GM12878 (cell line): ENCODE results near the gene CHST14. TPM values are rescaled to one million over a fixed set of nuclear protein-coding genes. Genes with fewer than 3 reads are reported as not detected.
"Not testable (repeated sequence)": the region's sequence is repeated elsewhere in the genome, so short reads cannot be mapped to it uniquely, and the experiment has no call there.

Experiments
- ATAC-seq: fragments of 200-7000 bp; cut with Tn5 transposase; 3 replicates; pipeline ENCODE4 v1.9.1; 2020; ENCODE audit warnings: mild to moderate bottlenecking, moderate library complexity
- BruUV-seq: library from RNA; stranded (reverse); fragments of 400-500 nt; replicated peaks from 2 replicates; lab custom pipeline; 2021; lab: Mats Ljungman, UMichigan
- CTCF ChIA-PET: fragments of 300-600 bp; sonication (Branson Sonifier 250); formaldehyde crosslinking; extraction: SDS; loops from one replicate; lab custom pipeline; 2021; ENCODE audit warnings: inconsistent platforms; lab: Yijun Ruan, JAX
- POLR2A ChIA-PET: fragments of 350-600 bp; formaldehyde crosslinking; extraction: SDS; loops from one replicate; lab custom pipeline; 2021; ENCODE audit warnings: inconsistent platforms; lab: Charles Lee
- RAD21 ChIA-PET: fragments of 300-600 bp; sonication (Branson Sonifier 250); formaldehyde crosslinking; loops from one replicate; lab custom pipeline; 2023; ENCODE audit warnings: antibody characterized with exemption; ENCODE audit not compliant: unreplicated experiment; lab: Charles Lee
- SMC1A ChIA-PET: fragments of 300-600 bp; sonication (Branson Sonifier 250); formaldehyde crosslinking; loops from one replicate; lab custom pipeline; 2023; ENCODE audit not compliant: unreplicated experiment, uncharacterized antibody; lab: Charles Lee
- DNase-seq: peaks from one replicate; pipeline ENCODE4 v3.0.0-alpha.2; 2011; ENCODE audit warnings: low read depth, low spot score
- FAIRE-seq: peaks from 3 replicates; lab custom pipeline; 2011; peaks lifted over from hg19 to GRCh38; lab: Jason Lieb, UNC
- H2AFZ ChIP-seq: 2 replicates; pipeline ENCODE4 v1.6.0; 2011; ENCODE audit warnings: low read depth, low read length, control low read depth; ENCODE audit not compliant: control insufficient read depth
- H3K27ac ChIP-seq: 2 replicates; pipeline ENCODE4 v1.5.1; 2011; ENCODE audit warnings: control low read depth; ENCODE audit not compliant: control insufficient read depth, insufficient read depth
- H3K27me3 ChIP-seq, 2 experiments: replicated peaks in 1 of 2; 2 replicates each; pipeline versions ENCODE4 v1.6.0 to v1.6.1; 2011; ENCODE audit warnings: low read length in 1 of 2; ENCODE audit not compliant: control insufficient read depth in 2 of 2, insufficient read depth in 2 of 2
- H3K36me3 ChIP-seq, 2 experiments: 2 replicates each; pipeline ENCODE4 v1.5.1; 2011; ENCODE audit warnings: low read length in 1 of 2; ENCODE audit not compliant: control insufficient read depth in 2 of 2, insufficient read depth in 2 of 2
- H3K4me1 ChIP-seq: 2 replicates; pipeline ENCODE4 v1.6.1; 2011; ENCODE audit warnings: mild to moderate bottlenecking, low read length, moderate library complexity, mixed read lengths; ENCODE audit not compliant: control insufficient read depth, insufficient read depth
- H3K4me2 ChIP-seq: 2 replicates; pipeline ENCODE4 v1.6.0; 2011; ENCODE audit warnings: control low read depth; ENCODE audit not compliant: control insufficient read depth, insufficient read depth
- H3K4me3 ChIP-seq: fragments of 200-600 bp; sonication (generic); 2 replicates; pipeline ENCODE4 v1.5.1; 2016
- H3K79me2 ChIP-seq: 2 replicates; pipeline ENCODE4 v1.6.0; 2011; ENCODE audit warnings: low read length; ENCODE audit not compliant: control insufficient read depth, insufficient read depth
- H3K9ac ChIP-seq: 2 replicates; pipeline ENCODE4 v1.8.0; 2011; ENCODE audit warnings: low read length, control low read depth, mixed read lengths; ENCODE audit not compliant: control insufficient read depth, insufficient read depth
- H3K9me3 ChIP-seq: replicated peaks from 3 replicates; pipeline ENCODE4 v1.5.1; 2011; ENCODE audit warnings: mild to moderate bottlenecking, low read length; ENCODE audit not compliant: control insufficient read depth, insufficient read depth
- H4K20me1 ChIP-seq: 2 replicates; pipeline ENCODE4 v1.6.0; 2011; ENCODE audit not compliant: control insufficient read depth, insufficient read depth
- PAX5 ChIP-seq: IDR thresholded peaks from 2 replicates; pipeline ENCODE4 v1.6.1; 2011; ENCODE audit warnings: low read depth, low read length, borderline replicate concordance
- RUNX3 ChIP-seq: IDR thresholded peaks from 2 replicates; pipeline ENCODE4 v1.6.1; 2012; ENCODE audit warnings: low read length, inconsistent platforms
- SMC3 ChIP-seq: IDR thresholded peaks from 2 replicates; pipeline ENCODE4 v1.6.1; 2011; ENCODE audit warnings: low read length, improper control_type of control experiment, borderline replicate concordance
- WGBS: methylation state at CpG from one replicate; pipeline ENCODE4 v1.1.6; 2016; ENCODE audit warnings: low lambda C conversion rate; ENCODE audit not compliant: insufficient replicate concordance, insufficient coverage; ENCODE audit errors: missing lambda C conversion rate; 5-methylcytosine and 5-hydroxymethylcytosine counted together
- in situ Hi-C: fragments of 300-500 bp; cut with MboI; formaldehyde crosslinking; loops from 9 replicates; pipeline ENCODE4 v1.14.3; 2018; ENCODE audit warnings: mixed read lengths
- intact Hi-C: fragments of 100-400 bp; cut with micrococcal nuclease; formaldehyde crosslinking; loops from one replicate; pipeline ENCODE4 v1.14.2; 2022; ENCODE audit not compliant: unreplicated experiment
- polyA plus RNA-seq, 11 experiments: library from polyadenylated mRNA; depleted of rRNA in 4 of 11; unstranded in 6 of 11; stranded (reverse) in 5 of 11; fragments of >200 nt; fragmentation: Nextera tagmentation in 4 of 11; fragmentation: Illumina TruSeq in 1 of 11; extraction: Ambion mirVana in 4 of 11; extraction: Trizol in 1 of 11; gene quantifications; 1 replicate in 1 of 11; 2 replicates in 10 of 11; pipeline versions ENCODE4 v1.2.1 to v1.2.3, GENCODE V29; 2011 to 2016; ENCODE audit warnings: inconsistent platforms in 2 of 11, missing spikeins in 2 of 11, low read depth in 1 of 11
- total RNA-seq, 4 experiments: library from RNA; depleted of rRNA in 3 of 4; stranded (reverse); fragments of >200 nt in 3 of 4; fragmentation: Illumina TruSeq in 1 of 4; extraction: Trizol in 1 of 4; gene quantifications; 2 replicates each; pipeline versions ENCODE4 v1.2.1 to v1.2.3, GENCODE V29; 2013 to 2021

CHST14 gene
- total and polyA plus RNA-seq, 10 of the 15 experiments (the other 5 are each of a cell fraction or from before 2014, with no cell fraction given) = 1.3 to 12.8 (median 6.2) TPM

- Histone ChIP-seq H3K79me2 (peaks cover 45% of the 10 kb centered on the region), H3K27me3 (no peaks in the 10 kb centered on the region), H2AFZ (no peak overlapping the region; the same call in 1 of the 2 replicates), H3K4me1 (peaks cover 41% of the 10 kb centered on the region), H3K4me2 (peak overlapping the region; percentile 61), H3K9me3 (no peaks in the 10 kb centered on the region), H4K20me1 (no peaks in the 10 kb centered on the region; the same call in 1 of the 2 replicates), H3K9ac (peak overlapping the region; percentile 19; the same call in 1 of the 2 replicates), H3K4me3 (no peak overlapping the region), H3K27ac (peak overlapping the region; percentile 5), H3K36me3 (no peaks in the 10 kb centered on the region; a peak in 1 of 4 replicates)
- FAIRE-seq (peak; percentile 49), DNase-seq (no peak), ATAC-seq (peak; percentile 83)
- TF ChIP-seq PAX5 = 0 out of 2 replicates have a peak, but pooled peaks have one; percentile 22
- no peak for TF ChIP-seq SMC3
- RAD21 ChIA-PET = interaction anchor here (1.3 to 2.5 kb wide), 3 partner anchors 10 to 12 kb away, joined by 4 to 9 read pairs (median 8); partner anchors contain the start of gene BAHD1
- 19% methylated on average over 11 of the region's 11 CpGs for WGBS
- SMC1A ChIA-PET = interaction anchor here (0.9 kb wide), 1 partner anchor 30 kb away, joined by 3 read pairs; no protein-coding TSS in a partner anchor
- POLR2A ChIA-PET = interaction anchor here (0.6 to 4.0 kb wide), 3 partner anchors 11 to 334 kb away, joined by 3 to 26 read pairs (median 3); partner anchors contain the start of gene BAHD1
- BruUV-seq = no TSS peak
- CTCF ChIA-PET = interaction anchor here (1.4 to 2.9 kb wide), 4 partner anchors 10 to 54 kb away, joined by 4 to 12 read pairs (median 4); partner anchors contain the start of gene BAHD1
- in situ Hi-C loops = no loop called here
- intact Hi-C loops = no loop called here
These were observed 18.3 kb upstream of the CHST14 start for GRCh38 chr15:40452296-40453090.

DNA sequence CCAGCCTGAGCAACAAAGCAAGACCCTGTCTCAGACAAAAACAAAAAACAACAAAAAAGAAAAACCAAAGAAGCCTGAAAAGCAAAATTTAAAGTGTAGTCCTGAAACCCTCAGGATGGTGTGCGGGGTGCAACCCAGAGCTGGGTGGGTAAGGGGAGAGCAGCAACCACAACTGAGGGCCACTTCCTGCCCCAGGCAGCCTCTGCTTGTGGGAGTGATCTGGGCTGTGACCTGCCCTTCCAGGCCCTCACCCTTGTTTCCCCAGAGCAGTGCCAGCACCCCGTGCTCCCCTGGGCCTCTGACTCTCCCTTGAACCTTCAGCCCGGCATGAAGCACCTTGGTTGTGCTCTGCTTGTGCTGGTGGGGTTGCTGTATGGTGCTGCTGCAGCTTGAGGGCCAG lies 16.8 kb upstream of the CHST14 start:
- Histone ChIP-seq H3K4me1 (peaks cover 41% of the 10 kb centered on the region), H3K79me2 (peaks cover 45% of the 10 kb centered on the region), H3K9ac (0 out of 2 replicates have a peak overlapping the region, but pooled peaks have one; percentile 14)
- H3K36me3 ChIP-seq, H4K20me1 ChIP-seq, H3K9me3 ChIP-seq, H3K27ac ChIP-seq, DNase-seq, H2AFZ ChIP-seq, H3K4me3 ChIP-seq, BruUV-seq, intact Hi-C loops, H3K27me3 ChIP-seq, in situ Hi-C loops, CTCF ChIA-PET, H3K4me2 ChIP-seq: not testable (repeated sequence)
- WGBS = 8% methylated on average over 3 of the region's 3 CpGs
- peak; percentile 48 for TF ChIP-seq RUNX3
- POLR2A ChIA-PET = interaction anchor here (4.0 kb wide), 1 partner anchor 13 kb away, joined by 26 read pairs; the partner anchor contains the start of gene BAHD1
- peak; percentile 90 for FAIRE-seq
- SMC1A ChIA-PET = interaction anchor here (0.6 to 1.0 kb wide), 2 partner anchors 11 to 22 kb away, joined by 3 to 4 read pairs; no protein-coding TSS in a partner anchor
- RAD21 ChIA-PET = interaction anchor here (1.0 to 2.5 kb wide), 2 partner anchors 10 to 14 kb away, joined by 3 to 8 read pairs; no protein-coding TSS in a partner anchor
- ATAC-seq = peak; percentile 66
